DOHH2 (cell line): ENCODE data around the gene METTL16.

Source experiments
- H3F3A ChIP-seq: fragments of 200-600 bp; sonication (generic), shearing (Covaris generic); 2 replicates; pipeline ENCODE4 v1.6.0; 2016; ENCODE audit warnings: antibody characterized with exemption, mild to moderate bottlenecking; ENCODE audit not compliant: control insufficient read depth, insufficient read depth
- H3K27ac ChIP-seq: fragments of 200-600 bp; sonication (generic); 2 replicates; pipeline ENCODE4 v1.5.1; 2014; ENCODE audit warnings: low read depth, mild to moderate bottlenecking, low read length, moderate library complexity
- H3K27me3 ChIP-seq: fragments of 200-600 bp; sonication (generic); 2 replicates; pipeline ENCODE4 v1.6.1; 2014; ENCODE audit warnings: mild to moderate bottlenecking, low read length, mixed read lengths; ENCODE audit not compliant: control insufficient read depth
- H3K36me3 ChIP-seq: fragments of 200-600 bp; sonication (generic); 2 replicates; pipeline ENCODE4 v1.6.1; 2014; ENCODE audit warnings: mild to moderate bottlenecking, low read length, moderate library complexity, mixed read lengths; ENCODE audit not compliant: control insufficient read depth
- H3K4me1 ChIP-seq: fragments of 200-600 bp; sonication (generic); 2 replicates; pipeline ENCODE4 v1.6.1; 2014; ENCODE audit warnings: mild to moderate bottlenecking, low read length, mixed read lengths; ENCODE audit not compliant: control insufficient read depth
- H3K4me2 ChIP-seq: fragments of 200-600 bp; sonication (generic); 2 replicates; pipeline ENCODE4 v1.6.0; 2014; ENCODE audit warnings: mild to moderate bottlenecking, low read length, moderate library complexity
- H3K4me3 ChIP-seq: fragments of 200-600 bp; sonication (generic); 2 replicates; pipeline ENCODE4 v1.5.1; 2014; ENCODE audit warnings: mild to moderate bottlenecking, low read length, mixed read lengths
- H3K79me2 ChIP-seq: fragments of 200-600 bp; sonication (generic); 2 replicates; pipeline ENCODE4 v1.6.1; 2014; ENCODE audit warnings: mild to moderate bottlenecking, low read length, mixed read lengths; ENCODE audit not compliant: control insufficient read depth
- H3K9me2 ChIP-seq: fragments of 200-600 bp; sonication (generic); replicated peaks from 2 replicates; pipeline ENCODE4 v1.6.1; 2014; ENCODE audit warnings: mild to moderate bottlenecking, low read length, mixed read lengths; ENCODE audit not compliant: control insufficient read depth
- H3K9me3 ChIP-seq: fragments of 200-600 bp; sonication (generic); 2 replicates; pipeline ENCODE4 v1.6.1; 2014; ENCODE audit warnings: antibody characterized with exemption, low read length, mixed read lengths; ENCODE audit not compliant: control insufficient read depth, insufficient read depth
- H4K20me1 ChIP-seq: fragments of 200-600 bp; sonication (generic); 2 replicates; pipeline ENCODE4 v1.6.0; 2014; ENCODE audit warnings: low read depth, mild to moderate bottlenecking, antibody characterized with exemption, low read length, moderate library complexity; ENCODE audit not compliant: control insufficient read depth, insufficient read depth
- EZH2phosphoT487 ChIP-seq: fragments of 200-600 bp; sonication (generic); IDR thresholded peaks from 2 replicates; pipeline ENCODE4 v1.6.1; 2017; ENCODE audit warnings: borderline replicate concordance, mild to moderate bottlenecking, antibody characterized with exemption, low read length, moderate library complexity, mixed read lengths
- TF ChIP-seq, protein P1 (sequence below): fragments of 200-600 bp; sonication (generic); IDR thresholded peaks from one replicate; pipeline ENCODE4 v1.5.1; 2014; ENCODE audit warnings: antibody characterized with exemption, mild to moderate bottlenecking, low read depth, low read length; ENCODE audit not compliant: poor library complexity, severe bottlenecking

The METTL16 gene

DNA sequence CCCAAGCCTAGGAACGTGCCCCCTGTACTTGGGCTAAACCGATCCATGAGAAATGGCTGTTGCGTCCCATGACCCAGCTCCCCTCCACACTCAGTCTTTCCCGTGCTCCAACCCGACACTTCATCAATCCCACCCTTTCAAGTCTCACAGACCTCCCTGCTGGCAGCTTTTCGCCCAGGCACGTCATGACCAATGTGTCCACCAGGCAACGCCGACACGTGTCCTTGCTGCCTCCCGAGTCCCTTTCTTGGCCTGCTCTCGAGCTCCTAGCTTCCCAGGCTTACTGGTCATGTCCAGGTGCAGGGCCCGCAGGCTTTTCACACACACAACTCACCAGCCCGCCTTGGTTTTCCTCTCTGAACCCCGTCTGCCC lies 123.0 kb downstream of the METTL16 start:
- Histone ChIP-seq H3K4me3 (no peak overlapping the region), H3F3A (peaks cover 10% of the 10 kb centered on the region), H3K4me2 (no peak overlapping the region), H3K79me2 (peaks cover 26% of the 10 kb centered on the region), H3K27me3 (no peaks in the 10 kb centered on the region), H3K27ac (no peak overlapping the region), H3K9me3 (no peaks in the 10 kb centered on the region), H4K20me1 (no peaks in the 10 kb centered on the region), H3K9me2 (no peaks in the 10 kb centered on the region), H3K4me1 (peaks cover 12% of the 10 kb centered on the region), H3K36me3 (peaks cover 21% of the 10 kb centered on the region)
- TF ChIP-seq, protein P1, sequence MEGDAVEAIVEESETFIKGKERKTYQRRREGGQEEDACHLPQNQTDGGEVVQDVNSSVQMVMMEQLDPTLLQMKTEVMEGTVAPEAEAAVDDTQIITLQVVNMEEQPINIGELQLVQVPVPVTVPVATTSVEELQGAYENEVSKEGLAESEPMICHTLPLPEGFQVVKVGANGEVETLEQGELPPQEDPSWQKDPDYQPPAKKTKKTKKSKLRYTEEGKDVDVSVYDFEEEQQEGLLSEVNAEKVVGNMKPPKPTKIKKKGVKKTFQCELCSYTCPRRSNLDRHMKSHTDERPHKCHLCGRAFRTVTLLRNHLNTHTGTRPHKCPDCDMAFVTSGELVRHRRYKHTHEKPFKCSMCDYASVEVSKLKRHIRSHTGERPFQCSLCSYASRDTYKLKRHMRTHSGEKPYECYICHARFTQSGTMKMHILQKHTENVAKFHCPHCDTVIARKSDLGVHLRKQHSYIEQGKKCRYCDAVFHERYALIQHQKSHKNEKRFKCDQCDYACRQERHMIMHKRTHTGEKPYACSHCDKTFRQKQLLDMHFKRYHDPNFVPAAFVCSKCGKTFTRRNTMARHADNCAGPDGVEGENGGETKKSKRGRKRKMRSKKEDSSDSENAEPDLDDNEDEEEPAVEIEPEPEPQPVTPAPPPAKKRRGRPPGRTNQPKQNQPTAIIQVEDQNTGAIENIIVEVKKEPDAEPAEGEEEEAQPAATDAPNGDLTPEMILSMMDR, result no peak
- TF ChIP-seq EZH2phosphoT487, result no peak

DNA sequence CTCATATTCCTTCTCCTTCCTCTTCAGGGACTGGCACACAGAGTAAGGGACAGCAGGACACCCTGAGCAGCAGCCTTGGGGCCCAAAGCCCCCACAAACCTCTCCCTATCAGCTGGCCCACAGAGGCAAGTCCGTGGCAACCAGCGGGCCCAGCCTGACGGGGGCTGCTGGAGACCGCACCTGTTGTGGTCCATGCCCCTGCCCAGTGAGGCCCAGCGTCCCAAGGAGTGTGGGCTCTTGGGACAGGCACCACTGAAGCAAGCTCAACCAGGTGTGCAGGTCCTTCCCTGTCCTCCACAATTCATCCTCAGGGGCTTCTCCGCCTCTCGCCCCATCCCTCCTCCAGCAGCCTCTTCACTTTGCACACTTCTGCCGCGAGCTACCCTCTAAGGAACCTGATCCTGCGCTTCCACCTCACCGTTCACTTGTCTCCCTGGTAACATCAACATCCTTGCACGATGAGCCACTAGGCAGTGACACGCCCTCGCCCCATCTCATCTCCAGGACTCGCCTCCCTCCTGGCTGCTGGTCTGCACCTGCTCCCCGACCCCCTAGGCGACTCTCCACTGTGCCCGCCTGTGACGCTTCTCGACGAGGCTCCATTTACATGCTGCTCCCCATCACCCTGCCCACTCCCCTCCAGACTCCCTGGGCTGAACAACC lies 123.5 kb downstream of the METTL16 start:
- Histone ChIP-seq H3K27me3 (no peaks in the 10 kb centered on the region), H3K36me3 (peaks cover 21% of the 10 kb centered on the region), H3K27ac (no peak overlapping the region), H3K4me2 (no peak overlapping the region), H3K4me1 (peaks cover 12% of the 10 kb centered on the region), H3K4me3 (no peak overlapping the region), H3K9me3 (no peaks in the 10 kb centered on the region), H3F3A (peaks cover 10% of the 10 kb centered on the region), H3K79me2 (peaks cover 26% of the 10 kb centered on the region), H3K9me2 (no peaks in the 10 kb centered on the region), H4K20me1 (no peaks in the 10 kb centered on the region)
- TF ChIP-seq, protein P1, result no peak
- no peak for TF ChIP-seq EZH2phosphoT487

DNA sequence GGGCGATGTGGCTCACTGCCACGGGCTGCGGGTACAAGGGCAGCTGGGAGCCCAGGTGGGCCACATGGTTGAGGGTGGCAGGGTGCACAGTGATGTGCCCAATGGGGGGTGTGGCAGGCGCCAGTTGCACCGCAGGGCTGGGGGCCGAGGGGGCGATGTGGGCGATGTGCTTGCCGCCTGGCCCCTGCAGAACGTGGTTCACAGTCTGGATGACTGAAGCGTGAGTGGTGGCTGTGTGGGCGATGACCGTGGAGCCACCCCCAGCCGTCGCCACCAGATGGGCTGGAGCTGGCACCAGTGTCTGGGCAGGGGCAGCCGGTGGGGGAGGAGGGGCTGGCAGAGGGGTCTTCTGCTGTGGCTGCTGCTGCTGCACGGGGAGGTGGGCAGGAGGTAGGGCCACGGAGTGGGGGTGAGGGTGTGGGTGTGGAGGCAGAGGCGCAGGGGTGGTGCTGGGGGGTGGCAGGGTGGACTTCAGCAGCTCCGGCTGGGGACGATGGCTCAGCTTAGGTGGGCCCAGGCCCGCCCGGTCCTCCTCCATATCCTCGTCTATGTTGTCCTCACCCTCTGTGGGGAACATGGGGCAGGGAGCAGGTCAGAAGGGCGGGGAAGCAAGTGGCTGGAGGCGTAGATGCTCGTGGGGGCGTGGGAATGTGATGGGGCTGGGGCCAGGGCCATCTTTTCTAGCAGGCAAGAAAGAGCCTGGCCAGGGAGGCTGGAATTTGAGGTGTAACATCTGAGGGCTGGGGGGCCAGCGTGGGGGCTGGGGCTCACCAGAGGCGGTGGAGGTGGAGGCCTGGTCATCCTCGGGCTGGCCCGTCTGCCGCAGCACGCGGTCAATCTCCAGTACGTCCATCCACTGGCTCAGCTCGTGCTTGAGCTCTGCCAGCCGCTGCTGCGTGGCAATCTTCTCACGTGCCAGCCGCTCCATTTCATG lies 124.3 kb downstream of the METTL16 start:
- Histone ChIP-seq H3K4me1 (peaks cover 17% of the 10 kb centered on the region), H3K27me3 (no peaks in the 10 kb centered on the region), H3K36me3 (peaks cover 21% of the 10 kb centered on the region), H3K9me2 (no peaks in the 10 kb centered on the region), H3F3A (peaks cover 9% of the 10 kb centered on the region), H3K27ac (no peak overlapping the region), H3K79me2 (peaks cover 26% of the 10 kb centered on the region), H3K4me2 (no peak overlapping the region), H3K4me3 (no peak overlapping the region), H3K9me3 (no peaks in the 10 kb centered on the region), H4K20me1 (no peaks in the 10 kb centered on the region)
- TF ChIP-seq EZH2phosphoT487, result no peak
- TF ChIP-seq, protein P1, result no peak
